D721Med (cell line): Measurements from ENCODE around the gene LNX1.

Experiments
- DNase-seq: peaks from one replicate; pipeline ENCODE4 v3.0.0; 2011; ENCODE audit warnings: low spot score; ENCODE audit not compliant: insufficient read length
- FAIRE-seq: peaks from 2 replicates; lab custom pipeline; 2011; peaks lifted over from hg19 to GRCh38; lab: Jason Lieb, UNC
- TF ChIP-seq, protein P1 (sequence below): IDR thresholded peaks from 2 replicates; pipeline ENCODE4 v1.5.1; 2012; ENCODE audit warnings: mild to moderate bottlenecking, control low read depth; ENCODE audit not compliant: insufficient read depth; ENCODE audit errors: missing control alignments

LNX1 gene

DNA sequence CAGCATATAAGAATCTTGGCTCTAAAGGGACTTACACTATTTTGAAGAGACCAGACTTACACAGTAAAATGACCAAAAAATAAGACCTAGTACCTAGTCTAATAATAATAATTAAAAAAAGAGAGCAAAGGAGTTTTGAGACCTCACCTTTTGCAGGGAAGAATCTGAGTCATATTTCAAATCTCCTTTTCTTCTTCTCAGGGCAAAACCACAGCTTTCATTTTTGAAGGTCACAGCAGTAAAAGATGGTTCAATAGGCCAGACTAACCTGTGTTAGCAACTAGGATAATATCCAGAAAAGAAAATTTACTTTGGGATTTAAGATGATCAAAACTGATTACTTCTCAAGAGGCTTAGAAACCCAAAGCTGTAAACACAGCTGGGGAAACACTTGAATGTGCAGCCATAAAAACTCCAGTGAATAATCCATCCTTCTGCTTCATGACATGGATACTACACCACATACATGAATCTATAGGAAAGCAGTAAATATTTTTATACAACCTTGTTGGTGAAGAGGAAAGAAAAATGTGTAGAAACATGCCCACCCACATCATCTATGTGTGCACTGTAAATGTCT, 25.9 kb upstream of the LNX1 start:
- no peak for DNase-seq

DNA sequence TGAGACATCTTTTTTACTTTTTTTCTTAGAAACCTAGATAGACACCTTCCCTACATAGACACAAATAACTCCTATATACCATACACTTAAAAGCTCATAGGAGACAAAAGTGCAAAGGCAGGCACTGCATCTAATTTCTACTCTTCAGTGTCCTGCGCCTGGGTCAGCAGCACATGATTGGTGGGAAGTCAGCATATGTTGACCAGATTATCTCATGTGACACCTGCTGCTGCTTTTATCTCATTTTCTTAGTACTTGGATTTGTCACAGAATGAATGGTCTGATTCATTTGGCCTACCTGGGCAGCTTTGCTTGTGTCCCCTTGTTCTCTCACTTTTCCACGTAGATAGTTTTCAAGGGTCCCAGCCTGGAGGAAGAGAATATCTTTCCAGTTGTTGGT, 24.9 kb upstream of the LNX1 start:
- TF ChIP-seq, protein P1, sequence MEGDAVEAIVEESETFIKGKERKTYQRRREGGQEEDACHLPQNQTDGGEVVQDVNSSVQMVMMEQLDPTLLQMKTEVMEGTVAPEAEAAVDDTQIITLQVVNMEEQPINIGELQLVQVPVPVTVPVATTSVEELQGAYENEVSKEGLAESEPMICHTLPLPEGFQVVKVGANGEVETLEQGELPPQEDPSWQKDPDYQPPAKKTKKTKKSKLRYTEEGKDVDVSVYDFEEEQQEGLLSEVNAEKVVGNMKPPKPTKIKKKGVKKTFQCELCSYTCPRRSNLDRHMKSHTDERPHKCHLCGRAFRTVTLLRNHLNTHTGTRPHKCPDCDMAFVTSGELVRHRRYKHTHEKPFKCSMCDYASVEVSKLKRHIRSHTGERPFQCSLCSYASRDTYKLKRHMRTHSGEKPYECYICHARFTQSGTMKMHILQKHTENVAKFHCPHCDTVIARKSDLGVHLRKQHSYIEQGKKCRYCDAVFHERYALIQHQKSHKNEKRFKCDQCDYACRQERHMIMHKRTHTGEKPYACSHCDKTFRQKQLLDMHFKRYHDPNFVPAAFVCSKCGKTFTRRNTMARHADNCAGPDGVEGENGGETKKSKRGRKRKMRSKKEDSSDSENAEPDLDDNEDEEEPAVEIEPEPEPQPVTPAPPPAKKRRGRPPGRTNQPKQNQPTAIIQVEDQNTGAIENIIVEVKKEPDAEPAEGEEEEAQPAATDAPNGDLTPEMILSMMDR, result no peak
- FAIRE-seq, result no peak
- DNase-seq, result no peak

More for the DNA sequence above, 25.9 kb upstream of the LNX1 start:
- FAIRE-seq, result peak; percentile 92
- TF ChIP-seq, protein P1, result no peak

DNA sequence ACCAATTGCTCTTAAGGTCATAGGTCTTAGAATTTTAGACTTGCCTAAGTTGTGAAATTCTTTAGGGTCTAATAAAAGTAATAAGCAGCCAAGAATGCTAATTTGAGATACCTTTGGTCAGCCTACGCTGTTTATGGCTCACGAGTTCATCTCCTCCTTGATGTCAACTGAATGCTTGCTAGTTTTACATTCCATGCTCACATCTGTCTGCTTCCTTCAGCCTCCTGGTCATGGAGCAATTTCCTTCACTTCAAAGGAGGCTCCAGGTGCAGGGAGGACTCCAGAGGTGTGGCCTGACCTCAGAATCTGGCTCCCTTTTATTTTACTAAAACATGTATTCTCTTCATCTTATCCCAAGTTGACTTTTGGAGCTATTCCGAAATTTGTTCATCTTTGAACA, 23.3 kb upstream of the LNX1 start:
- FAIRE-seq (no peak), DNase-seq (no peak)

DNA sequence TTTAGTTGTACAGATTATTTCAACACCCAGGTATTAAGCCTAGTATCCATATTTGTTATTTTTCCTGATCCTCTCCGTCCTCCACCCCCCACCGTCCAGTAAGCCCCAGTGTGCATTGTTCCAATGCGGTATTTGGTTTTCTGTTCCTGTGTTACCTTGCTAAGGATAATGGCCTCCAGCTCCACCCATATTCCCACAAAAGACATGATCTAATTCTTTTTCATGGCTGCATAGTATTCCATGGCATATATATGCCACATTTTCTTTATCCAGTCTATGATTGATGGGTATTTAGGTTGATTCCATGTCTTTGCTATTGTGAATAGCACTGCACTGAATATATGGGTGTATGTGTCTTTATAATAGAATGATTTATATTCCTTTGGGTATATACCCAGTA, 22.1 kb upstream of the LNX1 start:
- DNase-seq, result no peak
- FAIRE-seq, result no peak
- TF ChIP-seq, protein P1, result no peak

More for the DNA sequence above, 23.3 kb upstream of the LNX1 start:
- TF ChIP-seq, protein P1, result no peak

DNA sequence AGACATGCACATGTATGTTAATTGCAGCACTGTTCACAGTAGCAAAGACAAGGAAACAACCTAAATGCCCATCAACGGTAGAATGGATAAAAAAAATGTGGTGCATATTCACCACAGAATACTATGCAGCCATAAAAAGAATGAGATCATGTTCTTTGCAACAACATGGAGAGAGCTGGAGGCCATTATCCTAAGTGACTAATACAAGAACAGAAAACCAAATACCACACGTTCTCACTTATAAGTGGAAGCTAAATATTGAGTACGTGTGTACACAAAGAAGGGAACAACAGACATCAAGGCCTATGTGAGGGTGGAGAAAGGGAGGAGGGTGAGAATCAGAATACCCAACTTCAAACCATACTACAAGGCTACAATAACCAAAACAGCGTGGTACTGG, 17.4 kb upstream of the LNX1 start:
- FAIRE-seq, result no peak
- no peak for DNase-seq
- TF ChIP-seq, protein P1, result no peak

DNA sequence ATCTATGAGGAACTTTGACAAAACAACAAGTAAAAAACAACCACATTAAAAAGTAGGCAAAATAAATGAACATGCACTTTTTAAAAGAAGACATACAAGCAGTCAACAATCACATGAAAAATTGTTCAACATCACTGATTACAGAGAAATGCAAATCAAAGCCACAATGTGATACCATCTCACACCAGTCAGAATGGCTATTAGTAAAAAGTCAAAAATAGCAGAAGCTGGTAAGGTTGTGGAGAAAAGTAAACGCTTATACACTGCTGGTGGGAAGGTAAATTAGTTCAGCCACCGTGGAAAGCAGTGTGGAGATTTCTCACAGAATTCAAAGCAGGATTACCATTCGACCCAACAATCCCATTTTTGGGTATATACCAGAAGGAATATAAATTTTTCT, 17.0 kb upstream of the LNX1 start:
- no peak for FAIRE-seq
- no peak for DNase-seq
- TF ChIP-seq, protein P1, result no peak

DNA sequence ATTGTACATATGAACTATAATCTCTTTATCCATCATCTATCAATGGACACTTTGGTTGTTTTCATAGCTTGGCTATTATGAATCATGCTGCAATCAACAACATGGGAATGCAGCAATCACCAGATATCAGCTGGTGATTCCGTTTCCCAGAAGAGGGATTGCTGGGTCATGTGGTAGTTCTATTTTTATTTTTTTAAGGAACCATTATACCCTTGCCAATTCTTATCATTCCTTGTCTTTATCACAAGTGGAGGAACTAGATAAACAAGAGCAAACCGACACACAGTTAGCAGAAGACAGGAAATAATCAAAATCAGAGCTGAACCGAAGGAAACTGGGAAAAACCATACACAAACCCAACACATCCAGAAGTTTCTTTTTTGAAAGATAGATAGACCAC, 14.5 kb upstream of the LNX1 start:
- DNase-seq, result no peak
- no peak for FAIRE-seq
- TF ChIP-seq, protein P1, result no peak
